H9 (cell line): Measurements from ENCODE around the gene INPP5E. TPM values are rescaled to one million over a fixed set of nuclear protein-coding genes. Genes with fewer than 3 reads are reported as not detected.

Experiments
- DNase-seq: peaks from one replicate; pipeline ENCODE4 v3.0.0-alpha.2; 2017
- H2AFZ ChIP-seq: one replicate; pipeline ENCODE4 v1.6.1; 2013; ENCODE audit warnings: mild to moderate bottlenecking, low read length, control low read depth, moderate library complexity
- H2AK5ac ChIP-seq: 2 replicates; pipeline ENCODE4 v1.6.1; 2013; ENCODE audit warnings: low read length, control low read depth, mixed read lengths; ENCODE audit not compliant: insufficient read length
- H2BK120ac ChIP-seq: one replicate; pipeline ENCODE4 v1.6.1; 2013; ENCODE audit warnings: low read depth, mild to moderate bottlenecking, low read length, control low read depth, inconsistent platforms; ENCODE audit not compliant: poor library complexity, severe bottlenecking
- H2BK12ac ChIP-seq: 2 replicates; pipeline ENCODE4 v1.6.1; 2013; ENCODE audit warnings: low read length, control low read depth, mixed read lengths, low read depth; ENCODE audit not compliant: insufficient read length
- H2BK15ac ChIP-seq: 2 replicates; pipeline ENCODE4 v1.6.1; 2013; ENCODE audit warnings: low read depth, low read length, control low read depth
- H2BK20ac ChIP-seq: one replicate; pipeline ENCODE4 v1.6.1; 2013; ENCODE audit warnings: low read depth, mild to moderate bottlenecking, low read length, control low read depth, inconsistent platforms; ENCODE audit not compliant: poor library complexity, severe bottlenecking
- H2BK5ac ChIP-seq: 2 replicates; pipeline ENCODE4 v1.6.1; 2013; ENCODE audit warnings: low read length, control low read depth, mixed read lengths; ENCODE audit not compliant: insufficient read length
- H3K14ac ChIP-seq: 2 replicates; pipeline ENCODE4 v1.6.1; 2013; ENCODE audit warnings: low read length, control low read depth; ENCODE audit not compliant: insufficient read depth
- H3K18ac ChIP-seq: 2 replicates; pipeline ENCODE4 v1.6.1; 2013; ENCODE audit warnings: low read depth, mild to moderate bottlenecking, mixed read lengths, low read length, control low read depth; ENCODE audit not compliant: insufficient read length
- H3K23ac ChIP-seq: 2 replicates; pipeline ENCODE4 v1.6.1; 2013; ENCODE audit warnings: low read length, control low read depth, mixed read lengths, low read depth; ENCODE audit not compliant: insufficient read length
- H3K23me2 ChIP-seq: 2 replicates; pipeline ENCODE4 v1.6.1; 2013; ENCODE audit warnings: low read depth, mild to moderate bottlenecking, mixed read lengths, low read length, control low read depth; ENCODE audit not compliant: insufficient read length, poor library complexity, severe bottlenecking
- H3K27ac ChIP-seq: 2 replicates; pipeline ENCODE4 v1.5.1; 2013; ENCODE audit warnings: low read length, control low read depth, mixed read lengths, low read depth; ENCODE audit not compliant: insufficient read length
- H3K27me3 ChIP-seq: 2 replicates; pipeline ENCODE4 v1.6.1; 2013; ENCODE audit warnings: low read length, control low read depth, inconsistent platforms; ENCODE audit not compliant: insufficient read depth
- H3K4ac ChIP-seq: 2 replicates; pipeline ENCODE4 v1.6.1; 2013; ENCODE audit warnings: low read depth, mild to moderate bottlenecking, control low read depth, inconsistent platforms, low read length, moderate library complexity
- H3K4me1 ChIP-seq: 2 replicates; pipeline ENCODE4 v1.6.1; 2013; ENCODE audit warnings: low read length, control low read depth, inconsistent platforms; ENCODE audit not compliant: insufficient read depth
- H3K4me2 ChIP-seq: 2 replicates; pipeline ENCODE4 v1.6.1; 2013; ENCODE audit warnings: low read length, control low read depth, mixed read lengths; ENCODE audit not compliant: insufficient read length, insufficient read depth
- H3K56ac ChIP-seq: 2 replicates; pipeline ENCODE4 v1.6.1; 2013; ENCODE audit warnings: low read depth, mild to moderate bottlenecking, mixed read lengths, low read length, control low read depth; ENCODE audit not compliant: insufficient read length
- H3K79me1 ChIP-seq: 2 replicates; pipeline ENCODE4 v1.6.1; 2013; ENCODE audit warnings: low read depth, mild to moderate bottlenecking, moderate library complexity, low read length, control low read depth, inconsistent platforms; ENCODE audit not compliant: insufficient read depth, poor library complexity, severe bottlenecking
- H3K79me2 ChIP-seq: 2 replicates; pipeline ENCODE4 v1.6.1; 2013; ENCODE audit warnings: low read length, control low read depth, inconsistent platforms; ENCODE audit not compliant: insufficient read depth
- H3K9ac ChIP-seq: 2 replicates; pipeline ENCODE4 v1.6.1; 2013; ENCODE audit warnings: low read length, control low read depth, mixed read lengths; ENCODE audit not compliant: insufficient read length; ENCODE audit errors: extremely low read depth
- H3K9me3 ChIP-seq: one replicate; pipeline ENCODE4 v1.6.1; 2013; ENCODE audit warnings: low read depth, low read length, inconsistent platforms; ENCODE audit not compliant: control insufficient read depth
- H3T11ph ChIP-seq: one replicate; pipeline ENCODE4 v1.6.1; 2013; ENCODE audit warnings: mild to moderate bottlenecking, low read length, control low read depth, inconsistent platforms
- H4K20me1 ChIP-seq: one replicate; pipeline ENCODE4 v1.6.1; 2013; ENCODE audit not compliant: control insufficient read depth, insufficient read length, insufficient read depth
- H4K5ac ChIP-seq: 2 replicates; pipeline ENCODE4 v1.6.1; 2013; ENCODE audit warnings: low read depth, mild to moderate bottlenecking, mixed read lengths, low read length, control low read depth; ENCODE audit not compliant: insufficient read length
- H4K8ac ChIP-seq: replicated peaks from 2 replicates; pipeline ENCODE4 v1.6.1; 2013; ENCODE audit warnings: low read length, control low read depth, mixed read lengths, low read depth; ENCODE audit not compliant: insufficient read length
- H4K91ac ChIP-seq: 2 replicates; pipeline ENCODE4 v1.6.1; 2013; ENCODE audit warnings: low read depth, mild to moderate bottlenecking, moderate library complexity, mixed read lengths, low read length, control low read depth; ENCODE audit not compliant: insufficient read length
- H3K27ac Mint-ChIP-seq, 3 experiments: 2 replicates in 2 of 3; 3 replicates in 1 of 3; pipeline ENCODE4 v1.8.0; 2020 to 2021; ENCODE audit warnings: mixed read lengths in 3 of 3, mild to moderate bottlenecking in 1 of 3, moderate library complexity in 1 of 3
- H3K27me3 Mint-ChIP-seq: 2 replicates; pipeline ENCODE4 v1.8.0; 2021; ENCODE audit warnings: low read depth, mild to moderate bottlenecking, moderate library complexity, mixed read lengths
- H3K36me3 Mint-ChIP-seq, 3 experiments: 2 replicates in 2 of 3; 3 replicates in 1 of 3; pipeline ENCODE4 v1.8.0; 2020 to 2021; ENCODE audit warnings: low read depth in 3 of 3, mixed read lengths in 3 of 3; ENCODE audit not compliant: insufficient read depth in 1 of 3
- H3K4me1 Mint-ChIP-seq, 2 experiments: 2 replicates each; pipeline ENCODE4 v1.8.0; 2020; ENCODE audit warnings: mixed read lengths in 2 of 2
- H3K4me3 Mint-ChIP-seq, 2 experiments: 2 replicates in 1 of 2; 3 replicates in 1 of 2; pipeline ENCODE4 v1.8.0; 2020 to 2021; ENCODE audit warnings: mild to moderate bottlenecking in 2 of 2, mixed read lengths in 2 of 2, moderate library complexity in 1 of 2
- H3K9me3 Mint-ChIP-seq, 2 experiments: 2 replicates in 1 of 2; 3 replicates in 1 of 2; pipeline ENCODE4 v1.8.0; 2020; ENCODE audit warnings: mild to moderate bottlenecking in 2 of 2, mixed read lengths in 2 of 2, moderate library complexity in 1 of 2
- WGBS: extraction: QIAGEN DNeasy Blood & Tissue Kit; methylation state at CpG from one replicate; pipeline ENCODE4 v1.1.7; 2013; ENCODE audit warnings: missing lambda C conversion rate, low lambda C conversion rate, mixed read lengths; ENCODE audit not compliant: insufficient read length; ENCODE audit errors: extremely low coverage; 5-methylcytosine and 5-hydroxymethylcytosine counted together
- long read RNA-seq: library from polyadenylated mRNA; unstranded; transcript quantifications from one replicate; pipeline ENCODE4 v2.0.0, GENCODE V29; 2020
- total RNA-seq: library from RNA; stranded (reverse); gene quantifications from 2 replicates; pipeline ENCODE4 v1.2.1, GENCODE V29; 2021
- TF ChIP-seq, protein P1 (sequence below): fragments of 200-600 bp; sonication (generic); conservative IDR thresholded peaks from 3 replicates; pipeline ENCODE4 v1.8.0; 2021; ENCODE audit warnings: antibody characterized with exemption, mild to moderate bottlenecking

INPP5E gene, protein sequence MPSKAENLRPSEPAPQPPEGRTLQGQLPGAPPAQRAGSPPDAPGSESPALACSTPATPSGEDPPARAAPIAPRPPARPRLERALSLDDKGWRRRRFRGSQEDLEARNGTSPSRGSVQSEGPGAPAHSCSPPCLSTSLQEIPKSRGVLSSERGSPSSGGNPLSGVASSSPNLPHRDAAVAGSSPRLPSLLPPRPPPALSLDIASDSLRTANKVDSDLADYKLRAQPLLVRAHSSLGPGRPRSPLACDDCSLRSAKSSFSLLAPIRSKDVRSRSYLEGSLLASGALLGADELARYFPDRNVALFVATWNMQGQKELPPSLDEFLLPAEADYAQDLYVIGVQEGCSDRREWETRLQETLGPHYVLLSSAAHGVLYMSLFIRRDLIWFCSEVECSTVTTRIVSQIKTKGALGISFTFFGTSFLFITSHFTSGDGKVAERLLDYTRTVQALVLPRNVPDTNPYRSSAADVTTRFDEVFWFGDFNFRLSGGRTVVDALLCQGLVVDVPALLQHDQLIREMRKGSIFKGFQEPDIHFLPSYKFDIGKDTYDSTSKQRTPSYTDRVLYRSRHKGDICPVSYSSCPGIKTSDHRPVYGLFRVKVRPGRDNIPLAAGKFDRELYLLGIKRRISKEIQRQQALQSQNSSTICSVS
- 20.4 and 21.0 TPM in 2 replicates for total RNA-seq
- long read RNA-seq, full-length matches to known transcripts = 5 of 17 reads
- long read RNA-seq, partial matches to known transcripts = 8 of 17 reads
- long read RNA-seq, other reads (novel, unspliced or antisense) = 4 of 17 reads

DNA sequence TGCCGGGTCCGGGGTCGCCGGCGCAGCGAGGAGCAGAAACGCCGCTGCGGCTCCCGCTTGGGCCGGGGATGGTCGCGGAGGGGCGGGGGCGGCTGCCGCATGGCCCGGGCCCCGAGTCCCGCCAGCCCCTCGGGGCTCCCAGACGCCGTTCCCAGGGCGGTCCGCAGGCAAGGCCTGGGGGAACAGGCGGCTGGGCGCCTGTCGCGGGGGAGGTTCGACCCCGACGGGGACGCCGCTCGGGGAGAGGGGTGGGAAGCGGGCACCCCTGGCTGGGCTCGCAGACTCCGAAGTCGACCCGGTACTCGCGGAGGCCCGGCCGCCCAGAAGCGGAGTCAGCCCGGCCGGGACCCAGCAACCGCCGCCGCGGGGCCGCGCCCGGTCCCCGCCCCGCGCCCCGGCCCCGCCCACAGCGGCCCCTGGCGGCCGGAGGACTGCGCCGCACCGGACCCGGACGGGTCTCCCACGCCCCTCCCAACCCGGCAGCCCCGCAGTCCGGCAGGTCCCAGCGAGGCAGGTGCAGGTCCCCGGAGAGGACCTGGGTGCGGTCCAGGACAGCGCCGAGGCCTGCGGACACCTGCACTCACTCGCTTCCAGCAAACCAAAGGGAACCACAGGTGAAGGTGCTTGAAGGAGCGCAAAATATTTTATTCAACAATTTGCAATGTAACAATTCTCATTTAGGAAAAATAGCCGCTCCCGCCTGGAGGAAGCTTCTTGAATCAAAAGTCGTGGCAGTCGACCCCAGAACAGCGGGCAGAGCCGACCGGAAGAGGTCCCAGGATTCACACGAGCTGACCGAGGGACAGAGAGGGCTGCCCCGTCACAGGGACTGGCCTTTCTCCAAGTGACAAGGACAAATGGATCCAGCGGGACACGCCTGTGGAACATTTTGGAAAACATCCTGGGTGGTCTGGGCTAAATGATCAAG lies at the start of gene INPP5E:
Gene INPP5E (minus strand): TSS at position 365 of the 928 bp plus-strand sequence. CDS start 426 bp downstream, outside the sequence.
- H2AFZ ChIP-seq = no peak within 1 kb of the TSS
- no peak within 1 kb of the TSS for H2BK12ac ChIP-seq
- H4K20me1 ChIP-seq = peaks cover 2% of the 10 kb centered on the region
- Mint-ChIP-seq H3K27me3 (no peaks in the 10 kb centered on the region), H3K4me3 (peak within 1 kb of the TSS; percentile 82 to 86), H3K4me1 (peaks cover 15 to 16% of the 10 kb centered on the region in 2 experiments), H3K9me3 (no peaks in the 10 kb centered on the region), H3K27ac (peak within 1 kb of the TSS in 1 of 3 experiments; percentile 20; a peak in 1 of 7 replicates), H3K36me3 (peaks cover 11 to 49% (median 34%) of the 10 kb centered on the region in 3 experiments)
- H3K9me3 ChIP-seq = no peaks in the 10 kb centered on the region
- peak; percentile 86 for DNase-seq
- H3K27me3 ChIP-seq = no peaks in the 10 kb centered on the region
- H4K91ac ChIP-seq = no peak within 1 kb of the TSS
- H3K79me1 ChIP-seq = peaks cover 2% of the 10 kb centered on the region
- no peak within 1 kb of the TSS for H2BK5ac ChIP-seq
- H4K5ac ChIP-seq = no peak within 1 kb of the TSS
- no peak within 1 kb of the TSS for H2BK15ac ChIP-seq
- no peak within 1 kb of the TSS for H3T11ph ChIP-seq
- H3K23ac ChIP-seq = no peak within 1 kb of the TSS
- TF ChIP-seq, protein P1, sequence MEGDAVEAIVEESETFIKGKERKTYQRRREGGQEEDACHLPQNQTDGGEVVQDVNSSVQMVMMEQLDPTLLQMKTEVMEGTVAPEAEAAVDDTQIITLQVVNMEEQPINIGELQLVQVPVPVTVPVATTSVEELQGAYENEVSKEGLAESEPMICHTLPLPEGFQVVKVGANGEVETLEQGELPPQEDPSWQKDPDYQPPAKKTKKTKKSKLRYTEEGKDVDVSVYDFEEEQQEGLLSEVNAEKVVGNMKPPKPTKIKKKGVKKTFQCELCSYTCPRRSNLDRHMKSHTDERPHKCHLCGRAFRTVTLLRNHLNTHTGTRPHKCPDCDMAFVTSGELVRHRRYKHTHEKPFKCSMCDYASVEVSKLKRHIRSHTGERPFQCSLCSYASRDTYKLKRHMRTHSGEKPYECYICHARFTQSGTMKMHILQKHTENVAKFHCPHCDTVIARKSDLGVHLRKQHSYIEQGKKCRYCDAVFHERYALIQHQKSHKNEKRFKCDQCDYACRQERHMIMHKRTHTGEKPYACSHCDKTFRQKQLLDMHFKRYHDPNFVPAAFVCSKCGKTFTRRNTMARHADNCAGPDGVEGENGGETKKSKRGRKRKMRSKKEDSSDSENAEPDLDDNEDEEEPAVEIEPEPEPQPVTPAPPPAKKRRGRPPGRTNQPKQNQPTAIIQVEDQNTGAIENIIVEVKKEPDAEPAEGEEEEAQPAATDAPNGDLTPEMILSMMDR = peak; percentile 70
- H3K79me2 ChIP-seq = peaks cover 5% of the 10 kb centered on the region; the same call in 1 of the 2 replicates
- peak within 1 kb of the TSS; percentile 45 for H3K18ac ChIP-seq
- WGBS = no CpG with 5 or more reads among the region's 90 CpGs
- H3K4me2 ChIP-seq = peak within 1 kb of the TSS; percentile 89
- no peak within 1 kb of the TSS for H4K8ac ChIP-seq
- H3K56ac ChIP-seq = no peak within 1 kb of the TSS
- no peak within 1 kb of the TSS for H2BK120ac ChIP-seq
- H3K4me1 ChIP-seq = no peaks in the 10 kb centered on the region
- H3K27ac ChIP-seq = no peak within 1 kb of the TSS
- peaks cover 14% of the 10 kb centered on the region for H3K23me2 ChIP-seq
- H3K4ac ChIP-seq = no peak within 1 kb of the TSS
- H3K14ac ChIP-seq = peak within 1 kb of the TSS; percentile 79
- no peak within 1 kb of the TSS for H2AK5ac ChIP-seq
- no peak within 1 kb of the TSS for H2BK20ac ChIP-seq
- H3K9ac ChIP-seq = peak within 1 kb of the TSS; percentile 47
